Mesenchymal stem cell (in vitro differentiated cells and primary cell): ENCODE data around the gene GTF3C5.

ENCODE experiments used
- DNase-seq: peaks from one replicate; pipeline ENCODE4 v3.0.0-alpha.2; 2013
- H2AFZ ChIP-seq: one replicate; pipeline ENCODE4 v1.6.1; 2013; ENCODE audit warnings: low read depth, mild to moderate bottlenecking, control low read depth, inconsistent platforms, low read length, moderate library complexity
- H2AK5ac ChIP-seq: 2 replicates; pipeline ENCODE4 v1.6.1; 2013; ENCODE audit warnings: low read length, moderate library complexity, mild to moderate bottlenecking, inconsistent platforms; ENCODE audit not compliant: severe bottlenecking
- H2BK120ac ChIP-seq: one replicate; pipeline ENCODE4 v1.6.1; 2013; ENCODE audit warnings: low read depth, mild to moderate bottlenecking, inconsistent platforms, low read length, moderate library complexity
- H2BK12ac ChIP-seq, 2 experiments: one replicate each; pipeline ENCODE4 v1.6.1; 2013; ENCODE audit warnings: inconsistent platforms in 2 of 2, low read length in 2 of 2, mild to moderate bottlenecking in 2 of 2, moderate library complexity in 2 of 2, control low read depth in 1 of 2
- H2BK15ac ChIP-seq: one replicate; pipeline ENCODE4 v1.6.1; 2013; ENCODE audit warnings: mild to moderate bottlenecking, low read depth, inconsistent platforms; ENCODE audit not compliant: poor library complexity, severe bottlenecking
- H2BK5ac ChIP-seq: 2 replicates; pipeline ENCODE4 v1.6.1; 2013; ENCODE audit warnings: low read depth, mild to moderate bottlenecking, low read length, control low read depth, inconsistent platforms; ENCODE audit not compliant: poor library complexity, severe bottlenecking
- H3K14ac ChIP-seq, 2 experiments: one replicate each; pipeline ENCODE4 v1.6.1; 2013; ENCODE audit warnings: inconsistent platforms in 2 of 2, low read length in 2 of 2, control low read depth in 1 of 2, mild to moderate bottlenecking in 1 of 2, moderate library complexity in 1 of 2
- H3K18ac ChIP-seq, 2 experiments: one replicate each; pipeline ENCODE4 v1.6.1; 2013; ENCODE audit warnings: inconsistent platforms in 2 of 2, low read length in 2 of 2, control low read depth in 1 of 2, low read depth in 1 of 2, mild to moderate bottlenecking in 1 of 2
- H3K23ac ChIP-seq, 2 experiments: one replicate each; pipeline ENCODE4 v1.6.1; 2013; ENCODE audit warnings: inconsistent platforms in 2 of 2, low read length in 2 of 2, mild to moderate bottlenecking in 2 of 2, moderate library complexity in 2 of 2, control low read depth in 1 of 2
- H3K27ac ChIP-seq: 2 replicates; pipeline ENCODE4 v1.5.1; 2013; ENCODE audit warnings: mild to moderate bottlenecking, moderate library complexity, low read length, control low read depth, inconsistent platforms; ENCODE audit not compliant: poor library complexity, severe bottlenecking
- H3K27me3 ChIP-seq, 2 experiments: 2 replicates each; pipeline versions ENCODE4 v1.6.1 to v1.7.0; 2013; ENCODE audit warnings: low read length in 2 of 2, mild to moderate bottlenecking in 2 of 2, moderate library complexity in 2 of 2, control low read depth in 1 of 2, inconsistent platforms in 1 of 2; ENCODE audit not compliant: control insufficient read depth in 1 of 2, insufficient read depth in 1 of 2
- H3K36me3 ChIP-seq, 2 experiments: 2 replicates each; pipeline versions ENCODE4 v1.6.1 to v1.7.0; 2013; ENCODE audit warnings: low read length in 2 of 2, control low read depth in 1 of 2, inconsistent platforms in 1 of 2, low read depth in 1 of 2, mild to moderate bottlenecking in 1 of 2; ENCODE audit not compliant: insufficient read depth in 2 of 2, control insufficient read depth in 1 of 2
- H3K4ac ChIP-seq, 2 experiments: one replicate each; pipeline ENCODE4 v1.6.1; 2013; ENCODE audit warnings: inconsistent platforms in 2 of 2, low read length in 2 of 2, mild to moderate bottlenecking in 2 of 2, moderate library complexity in 2 of 2, control low read depth in 1 of 2, low read depth in 1 of 2
- H3K4me1 ChIP-seq: 2 replicates; pipeline ENCODE4 v1.6.1; 2013; ENCODE audit warnings: low read depth, low read length, control low read depth; ENCODE audit not compliant: control insufficient read depth, insufficient read depth
- H3K4me2 ChIP-seq: 2 replicates; pipeline ENCODE4 v1.6.1; 2013; ENCODE audit warnings: low read length, mild to moderate bottlenecking, inconsistent platforms; ENCODE audit not compliant: poor library complexity, severe bottlenecking
- H3K4me3 ChIP-seq, 2 experiments: 2 replicates each; pipeline versions ENCODE4 v1.5.1 to v1.7.0; 2013; ENCODE audit warnings: low read length in 2 of 2, mild to moderate bottlenecking in 2 of 2, control low read depth in 1 of 2, low read depth in 1 of 2; ENCODE audit not compliant: insufficient read depth in 1 of 2
- H3K79me1 ChIP-seq: replicated peaks from 2 replicates; pipeline ENCODE4 v1.6.1; 2013; ENCODE audit warnings: mild to moderate bottlenecking, control low read depth, low read length, inconsistent platforms; ENCODE audit not compliant: poor library complexity, severe bottlenecking
- H3K9ac ChIP-seq: 2 replicates; pipeline ENCODE4 v1.7.0; 2013; ENCODE audit warnings: mild to moderate bottlenecking, low read length, moderate library complexity
- H3K9me3 ChIP-seq: 2 replicates; pipeline ENCODE4 v1.7.0; 2013; ENCODE audit warnings: mild to moderate bottlenecking, low read length; ENCODE audit not compliant: control insufficient read depth
- H4K8ac ChIP-seq: one replicate; pipeline ENCODE4 v1.6.1; 2013; ENCODE audit warnings: inconsistent platforms, mild to moderate bottlenecking, low read length, moderate library complexity
- H4K91ac ChIP-seq: one replicate; pipeline ENCODE4 v1.6.1; 2013; ENCODE audit warnings: mild to moderate bottlenecking, low read length, inconsistent platforms
- WGBS: methylation state at CpG from one replicate; pipeline ENCODE4 v1.1.7; 2013; ENCODE audit warnings: mixed read lengths; 5-methylcytosine and 5-hydroxymethylcytosine counted together

GTF3C5 gene

GRCh38 chr9:132994410-132995120 is 36.2 kb upstream of the GTF3C5 start:
- H3K23ac ChIP-seq, result no peak overlapping the region
- no peak overlapping the region for H3K9ac ChIP-seq
- no peak overlapping the region for H3K4ac ChIP-seq
- H3K27ac ChIP-seq, result no peak overlapping the region
- H2AFZ ChIP-seq, result no peak overlapping the region
- H2BK15ac ChIP-seq, result no peak overlapping the region
- no peak overlapping the region for H2BK5ac ChIP-seq
- no peak overlapping the region for H2BK120ac ChIP-seq
- H3K14ac ChIP-seq, result no peak overlapping the region
- no peak overlapping the region for H4K8ac ChIP-seq
- no peak overlapping the region for H4K91ac ChIP-seq
- H2AK5ac ChIP-seq, result no peak overlapping the region
- H3K4me2 ChIP-seq, result no peak overlapping the region
- H3K4me3 ChIP-seq, result no peak overlapping the region
- H2BK12ac ChIP-seq, result no peak overlapping the region
- H3K36me3 ChIP-seq, result no peaks in the 10 kb centered on the region
- no peaks in the 10 kb centered on the region for H3K79me1 ChIP-seq
- WGBS, result 48% methylated on average over 13 of the region's 13 CpGs
- no peak overlapping the region for H3K18ac ChIP-seq
- peaks cover 1% of the 10 kb centered on the region for H3K4me1 ChIP-seq
- peak; percentile 43 for DNase-seq
- peaks cover 62 to 88% of the 10 kb centered on the region in 2 experiments for H3K27me3 ChIP-seq
- no peaks in the 10 kb centered on the region for H3K9me3 ChIP-seq

- Histone ChIP-seq H3K9ac (no peak overlapping the region), H3K4me1 (peaks cover 1% of the 10 kb centered on the region), H2BK5ac (no peak overlapping the region), H3K14ac (no peak overlapping the region), H3K27ac (no peak overlapping the region), H2AFZ (no peak overlapping the region), H3K4me3 (no peak overlapping the region), H2BK15ac (no peak overlapping the region), H3K36me3 (no peaks in the 10 kb centered on the region), H2BK12ac (no peak overlapping the region), H4K8ac (no peak overlapping the region), H3K18ac (no peak overlapping the region), H3K27me3 (peaks cover 67 to 88% of the 10 kb centered on the region in 2 experiments), H3K79me1 (no peaks in the 10 kb centered on the region), H2BK120ac (no peak overlapping the region), H4K91ac (no peak overlapping the region), H3K4me2 (no peak overlapping the region), H2AK5ac (no peak overlapping the region), H3K9me3 (no peaks in the 10 kb centered on the region), H3K23ac (no peak overlapping the region), H3K4ac (no peak overlapping the region)
- no peak for DNase-seq
- WGBS, result 85% methylated on average over 6 of the region's 6 CpGs
Measured at GRCh38 chr9:132995121-132995420, 35.7 kb upstream of the GTF3C5 start.

- no peak overlapping the region for H2BK15ac ChIP-seq
- H3K4me2 ChIP-seq, result no peak overlapping the region
- H3K27ac ChIP-seq, result no peak overlapping the region
- no peaks in the 10 kb centered on the region for H3K36me3 ChIP-seq
- no peak for DNase-seq
- peaks cover 67 to 88% of the 10 kb centered on the region in 2 experiments for H3K27me3 ChIP-seq
- no peak overlapping the region for H3K18ac ChIP-seq
- H2BK5ac ChIP-seq, result no peak overlapping the region
- peaks cover 1% of the 10 kb centered on the region for H3K4me1 ChIP-seq
- H3K79me1 ChIP-seq, result no peaks in the 10 kb centered on the region
- H2BK12ac ChIP-seq, result no peak overlapping the region
- no peak overlapping the region for H3K23ac ChIP-seq
- H3K9me3 ChIP-seq, result no peaks in the 10 kb centered on the region
- H3K14ac ChIP-seq, result no peak overlapping the region
- no peak overlapping the region for H2AK5ac ChIP-seq
- H3K4ac ChIP-seq, result no peak overlapping the region
- 89% methylated on average over 4 of the region's 8 CpGs for WGBS
- H2BK120ac ChIP-seq, result no peak overlapping the region
- H3K4me3 ChIP-seq, result no peak overlapping the region
- H3K9ac ChIP-seq, result no peak overlapping the region
- H4K91ac ChIP-seq, result no peak overlapping the region
- H4K8ac ChIP-seq, result no peak overlapping the region
- no peak overlapping the region for H2AFZ ChIP-seq
Measured at GRCh38 chr9:132995879-132996278, 34.9 kb upstream of the GTF3C5 start.

GRCh38 chr9:132996526-132996925 is 34.3 kb upstream of the GTF3C5 start:
- H2AFZ ChIP-seq, result no peak overlapping the region
- no peak for DNase-seq
- H3K18ac ChIP-seq, result no peak overlapping the region
- H4K91ac ChIP-seq, result no peak overlapping the region
- H2BK120ac ChIP-seq, result no peak overlapping the region
- no peak overlapping the region for H3K14ac ChIP-seq
- no peak overlapping the region for H3K4me3 ChIP-seq
- H3K27ac ChIP-seq, result no peak overlapping the region
- H3K79me1 ChIP-seq, result no peaks in the 10 kb centered on the region
- H2AK5ac ChIP-seq, result no peak overlapping the region
- H3K36me3 ChIP-seq, result no peaks in the 10 kb centered on the region
- H4K8ac ChIP-seq, result no peak overlapping the region
- H2BK15ac ChIP-seq, result no peak overlapping the region
- H3K4me2 ChIP-seq, result no peak overlapping the region
- no peaks in the 10 kb centered on the region for H3K9me3 ChIP-seq
- H3K4me1 ChIP-seq, result peaks cover 1% of the 10 kb centered on the region
- H2BK12ac ChIP-seq, result no peak overlapping the region
- 75% methylated on average over 13 of the region's 13 CpGs for WGBS
- H3K9ac ChIP-seq, result no peak overlapping the region
- no peak overlapping the region for H3K4ac ChIP-seq
- peaks cover 61 to 86% of the 10 kb centered on the region in 2 experiments for H3K27me3 ChIP-seq
- H2BK5ac ChIP-seq, result no peak overlapping the region
- H3K23ac ChIP-seq, result no peak overlapping the region
